Progenitor cell of endocrine pancreas (in vitro differentiated cells): ENCODE results near the gene SYNPO2L. TPM values are rescaled to one million over a fixed set of nuclear protein-coding genes. Genes with fewer than 3 reads are reported as not detected.
A peak's percentile ranks its signal among the peaks of the same experiment; 100 is the strongest.

Source experiments
- DNase-seq: peaks from one replicate; pipeline ENCODE4 v3.0.0; 2021; ENCODE audit warnings: low spot score; ENCODE audit not compliant: unreplicated experiment
- H3K27ac Mint-ChIP-seq: 2 replicates; pipeline ENCODE4 v1.8.0; 2021; ENCODE audit warnings: mild to moderate bottlenecking, moderate library complexity, mixed read lengths
- H3K27me3 Mint-ChIP-seq: 2 replicates; pipeline ENCODE4 v1.8.0; 2021; ENCODE audit warnings: mixed read lengths
- H3K36me3 Mint-ChIP-seq: 2 replicates; pipeline ENCODE4 v1.8.0; 2022; ENCODE audit warnings: mixed read lengths; ENCODE audit not compliant: insufficient read depth
- H3K4me1 Mint-ChIP-seq: 2 replicates; pipeline ENCODE4 v1.8.0; 2021; ENCODE audit warnings: low read depth, mixed read lengths
- H3K4me3 Mint-ChIP-seq: 2 replicates; pipeline ENCODE4 v1.8.0; 2021; ENCODE audit warnings: low read depth, mild to moderate bottlenecking, moderate library complexity, mixed read lengths
- H3K9me3 Mint-ChIP-seq: 2 replicates; pipeline ENCODE4 v1.8.0; 2021; ENCODE audit warnings: low read depth, mixed read lengths
- CTCF ChIP-seq: fragments of 200-600 bp; sonication (generic); IDR thresholded peaks from one replicate; pipeline ENCODE4 v1.5.0; 2021; ENCODE audit warnings: antibody characterized with exemption, mild to moderate bottlenecking; ENCODE audit not compliant: unreplicated experiment
- total RNA-seq: library from RNA; stranded (reverse); gene quantifications from 2 replicates; pipeline ENCODE4 v1.2.1, GENCODE V29; 2021

SYNPO2L gene
- total RNA-seq, 1 donor from 2014 or later: 0.07 TPM

- no peak for DNase-seq
- H3K4me1 Mint-ChIP-seq: peaks cover 14% of the 10 kb centered on the region
- H3K27ac Mint-ChIP-seq: peak overlapping the region; percentile 27
- no peaks in the 10 kb centered on the region for H3K27me3 Mint-ChIP-seq
- TF ChIP-seq CTCF: no peak
- peaks cover 6% of the 10 kb centered on the region for H3K36me3 Mint-ChIP-seq
- H3K9me3 Mint-ChIP-seq: no peaks in the 10 kb centered on the region
- H3K4me3 Mint-ChIP-seq: no peak overlapping the region
These were observed 58.5 kb downstream of the SYNPO2L start for GRCh38 chr10:73597346-73597745.

Other genes starting within 250 kb of the SYNPO2L start
- 58.9 and 68.2 TPM in 2 replicates for gene ANXA7, start 242.0 kb downstream of the SYNPO2L start, total RNA-seq
- 4.2 and 5.1 TPM in 2 replicates for gene MSS51, start 222.5 kb downstream of the SYNPO2L start, total RNA-seq
- gene PPP3CB, start 160.0 kb downstream of the SYNPO2L start, total RNA-seq: 49.6 and 56.4 TPM in 2 replicates
- 79.0 and 83.8 TPM in 2 replicates for gene USP54, start 64.7 kb downstream of the SYNPO2L start, total RNA-seq
- gene MYOZ1, start 14.6 kb downstream of the SYNPO2L start, total RNA-seq: 0.31 TPM in 1 of 2 replicates, not detected in the other
- gene AGAP5, start 42.1 kb upstream of the SYNPO2L start, total RNA-seq: 15.5 and 17.3 TPM in 2 replicates
- 93.0 and 96.5 TPM in 2 replicates for gene SEC24C, start 88.3 kb upstream of the SYNPO2L start, total RNA-seq
- gene CHCHD1, start 126.0 kb upstream of the SYNPO2L start, total RNA-seq: 36.0 and 38.8 TPM in 2 replicates
- gene ZSWIM8, start 129.6 kb upstream of the SYNPO2L start, total RNA-seq: 122 and 144 TPM in 2 replicates
- 36.3 and 40.0 TPM in 2 replicates for gene NDST2, start 155.6 kb upstream of the SYNPO2L start, total RNA-seq
- gene CAMK2G, start 218.5 kb upstream of the SYNPO2L start, total RNA-seq: 20.8 and 24.5 TPM in 2 replicates